OCI-LY3 (cell line): ENCODE data around the gene WDR11.
A peak's percentile ranks its signal among the peaks of the same experiment; 100 is the strongest.

Experiments used
- H2AFZ ChIP-seq: fragments of 200-600, 300-600 bp; shearing (Covaris generic); 2 replicates; pipeline ENCODE4 v1.6.0; 2014; ENCODE audit warnings: antibody characterized with exemption, low read depth, low read length
- H3K27ac ChIP-seq: fragments of 200-600, 300-600 bp; sonication (generic); 2 replicates; pipeline ENCODE4 v1.5.1; 2014; ENCODE audit warnings: mild to moderate bottlenecking, low read length, moderate library complexity, mixed read lengths
- H3K27me3 ChIP-seq: fragments of 200-600, 300-600 bp; sonication (generic); 2 replicates; pipeline ENCODE4 v1.6.1; 2014; ENCODE audit warnings: low read depth, low read length, mixed read lengths
- H3K36me3 ChIP-seq: fragments of 200-600, 300-600 bp; sonication (generic); replicated peaks from 2 replicates; pipeline ENCODE3; 2014; ENCODE audit warnings: low read depth, low read length, mixed read lengths
- H3K4me1 ChIP-seq: fragments of 300-600, 200-600 bp; sonication (generic); 2 replicates; pipeline ENCODE4 v1.6.1; 2014; ENCODE audit warnings: low read length, mixed read lengths
- H3K4me2 ChIP-seq: fragments of 200-600, 300-600 bp; sonication (generic); 2 replicates; pipeline ENCODE4 v1.6.1; 2014; ENCODE audit warnings: low read length, mixed read lengths
- H3K4me3 ChIP-seq: fragments of 300-600, 200-600 bp; sonication (generic); 2 replicates; pipeline ENCODE4 v1.5.1; 2014; ENCODE audit warnings: antibody characterized with exemption, mild to moderate bottlenecking, low read length, moderate library complexity
- H3K79me2 ChIP-seq: fragments of 300-600, 200-600 bp; shearing (Covaris generic); 2 replicates; pipeline ENCODE4 v1.6.1; 2014; ENCODE audit warnings: mild to moderate bottlenecking, low read length, mixed read lengths
- H3K9ac ChIP-seq: fragments of 300-600, 200-600 bp; shearing (Covaris generic); 2 replicates; pipeline ENCODE4 v1.6.0; 2014; ENCODE audit warnings: mild to moderate bottlenecking, low read length, moderate library complexity
- H3K9me3 ChIP-seq: fragments of 200-600, 300-600 bp; shearing (Covaris generic); 2 replicates; pipeline ENCODE4 v1.6.1; 2014; ENCODE audit warnings: low read length, mixed read lengths; ENCODE audit not compliant: insufficient read depth
- H4K20me1 ChIP-seq: fragments of 200-600, 300-600 bp; sonication (generic); 2 replicates; pipeline ENCODE4 v1.6.1; 2016; ENCODE audit warnings: low read length, mixed read lengths; ENCODE audit not compliant: insufficient read depth
- CTCF ChIP-seq: fragments of 200-600, 300-600 bp; sonication (generic); IDR thresholded peaks from 2 replicates; pipeline ENCODE4 v1.5.1; 2014; ENCODE audit warnings: antibody characterized with exemption, low read length, low read depth
- EZH2phosphoT487 ChIP-seq: fragments of 200-600 bp; shearing (Covaris generic); IDR thresholded peaks from 2 replicates; pipeline ENCODE4 v1.6.1; 2018; ENCODE audit warnings: antibody characterized with exemption, mixed run types, low read depth

WDR11 gene

GRCh38 chr10:120927352-120927751 lies 76.2 kb downstream of the WDR11 start:
- Histone ChIP-seq H3K4me1 (peaks cover 32% of the 10 kb centered on the region), H3K79me2 (no peaks in the 10 kb centered on the region), H3K9ac (no peak overlapping the region), H3K4me3 (no peak overlapping the region), H3K27ac (no peak overlapping the region), H3K36me3 (no peaks in the 10 kb centered on the region), H3K4me2 (no peak overlapping the region), H4K20me1 (no peaks in the 10 kb centered on the region), H2AFZ (no peak overlapping the region), H3K9me3 (no peaks in the 10 kb centered on the region), H3K27me3 (no peaks in the 10 kb centered on the region)
- TF ChIP-seq EZH2phosphoT487, result no peak
- no peak for TF ChIP-seq CTCF

GRCh38 chr10:120929166-120929565 lies 78.0 kb downstream of the WDR11 start:
- Histone ChIP-seq H3K4me2 (no peak overlapping the region), H4K20me1 (no peaks in the 10 kb centered on the region), H3K79me2 (no peaks in the 10 kb centered on the region), H2AFZ (no peak overlapping the region), H3K36me3 (no peaks in the 10 kb centered on the region), H3K27ac (no peak overlapping the region), H3K4me3 (no peak overlapping the region), H3K4me1 (peaks cover 32% of the 10 kb centered on the region), H3K9ac (no peak overlapping the region), H3K9me3 (no peaks in the 10 kb centered on the region), H3K27me3 (no peaks in the 10 kb centered on the region)
- TF ChIP-seq CTCF (no peak), EZH2phosphoT487 (no peak)

- H3K4me2 ChIP-seq, result peak overlapping the region; percentile 68
- no peaks in the 10 kb centered on the region for H4K20me1 ChIP-seq
- peak overlapping the region; percentile 23; the same call in 1 of the 2 replicates for H3K9ac ChIP-seq
- H3K9me3 ChIP-seq, result no peaks in the 10 kb centered on the region
- H3K4me3 ChIP-seq, result no peak overlapping the region
- no peaks in the 10 kb centered on the region for H3K27me3 ChIP-seq
- no peaks in the 10 kb centered on the region for H3K36me3 ChIP-seq
- peak overlapping the region; percentile 78 for H3K27ac ChIP-seq
- 0 out of 2 replicates have a peak overlapping the region, but pooled peaks have one; percentile 76 for H2AFZ ChIP-seq
- TF ChIP-seq CTCF (no peak), EZH2phosphoT487 (no peak)
- H3K79me2 ChIP-seq, result no peaks in the 10 kb centered on the region
- H3K4me1 ChIP-seq, result peaks cover 32% of the 10 kb centered on the region
These were observed 80.3 kb downstream of the WDR11 start for GRCh38 chr10:120931423-120931822.

GRCh38 chr10:120931999-120932398 lies 80.8 kb downstream of the WDR11 start:
- no peak overlapping the region for H2AFZ ChIP-seq
- peak overlapping the region; percentile 14; the same call in 1 of the 2 replicates for H3K9ac ChIP-seq
- peak overlapping the region; percentile 68 for H3K4me2 ChIP-seq
- no peaks in the 10 kb centered on the region for H3K27me3 ChIP-seq
- H3K9me3 ChIP-seq, result no peaks in the 10 kb centered on the region
- no peak overlapping the region for H3K4me3 ChIP-seq
- no peak overlapping the region for H3K27ac ChIP-seq
- H3K79me2 ChIP-seq, result no peaks in the 10 kb centered on the region
- TF ChIP-seq CTCF (no peak), EZH2phosphoT487 (no peak)
- no peaks in the 10 kb centered on the region for H4K20me1 ChIP-seq
- H3K4me1 ChIP-seq, result peaks cover 30% of the 10 kb centered on the region
- no peaks in the 10 kb centered on the region for H3K36me3 ChIP-seq
